ENCODE measurements around the gene S100A6.

- TF ChIP-seq CTCF (IDR thresholded peaks at IDR 0.05; ENCODE audit: poor library complexity, severe bottlenecking) (no peak), RAD21 (conservative IDR thresholded peaks at IDR 0.05) (no peak), TAF1 (IDR thresholded peaks at IDR 0.05; ENCODE audit: low read depth) (no peak), POLR2AphosphoS5 (IDR thresholded peaks at IDR 0.05) (no peak), SMC3 (conservative IDR thresholded peaks at IDR 0.05; ENCODE audit: poor library complexity) (no peak), REST (IDR thresholded peaks at IDR 0.05; ENCODE audit: borderline replicate concordance) (no peak), EZH2 (IDR thresholded peaks at IDR 0.05; ENCODE audit: borderline replicate concordance, insufficient read depth, low read length, poor library complexity, severe bottlenecking) (no peak)
Observed at GRCh38 chr1:153573351-153573750, 37.6 kb upstream of the S100A6 start.

Measured in neural cell (in vitro differentiated cells).